Neural progenitor cell (in vitro differentiated cells): Measurements from ENCODE around the gene CSTF3. TPM values are rescaled to one million over a fixed set of nuclear protein-coding genes. Genes with fewer than 3 reads are reported as not detected.
"Not testable (repeated sequence)": the region's sequence is repeated elsewhere in the genome, so short reads cannot be mapped to it uniquely, and the experiment has no call there.

Experiments used
- DNase-seq: peaks from one replicate; pipeline ENCODE4 v3.0.0-alpha.2; 2016; ENCODE audit warnings: low spot score
- H2AFZ ChIP-seq: fragments of 200-600 bp; sonication (generic); replicated peaks from 2 replicates; pipeline ENCODE4 v1.6.1; 2016; ENCODE audit warnings: antibody characterized with exemption
- H3F3A ChIP-seq: fragments of 200-600 bp; sonication (generic); 2 replicates; pipeline ENCODE4 v1.6.1; 2016; ENCODE audit warnings: antibody characterized with exemption, low read depth
- H3K27ac ChIP-seq: fragments of 200-600 bp; sonication (generic); 2 replicates; pipeline ENCODE4 v1.5.1; 2016; ENCODE audit warnings: mild to moderate bottlenecking
- H3K27me3 ChIP-seq: fragments of 200-600 bp; sonication (generic); 2 replicates; pipeline ENCODE4 v1.6.1; 2016; ENCODE audit warnings: mild to moderate bottlenecking, moderate library complexity
- H3K36me3 ChIP-seq: fragments of 200-600 bp; sonication (generic); 2 replicates; pipeline ENCODE4 v1.5.1; 2016
- H3K4me1 ChIP-seq: fragments of 200-600 bp; sonication (generic); 2 replicates; pipeline ENCODE4 v1.6.1; 2016; ENCODE audit warnings: mixed run types
- H3K4me2 ChIP-seq: fragments of 200-600 bp; sonication (generic); 2 replicates; pipeline ENCODE4 v1.6.1; 2016
- H3K4me3 ChIP-seq: fragments of 200-600 bp; sonication (generic); 2 replicates; pipeline ENCODE4 v1.5.1; 2016
- H3K79me2 ChIP-seq: fragments of 200-600 bp; sonication (generic); 2 replicates; pipeline ENCODE4 v1.6.1; 2016; ENCODE audit warnings: low read depth
- H3K9ac ChIP-seq: fragments of 200-600 bp; sonication (generic); 2 replicates; pipeline ENCODE4 v1.6.1; 2016
- H3K9me3 ChIP-seq: fragments of 200-600 bp; sonication (generic); 2 replicates; pipeline ENCODE4 v1.5.1; 2016; ENCODE audit warnings: low read depth
- H4K20me1 ChIP-seq: fragments of 200-600 bp; sonication (generic); 2 replicates; pipeline ENCODE4 v1.6.1; 2016; ENCODE audit warnings: low read depth
- H3K27ac Mint-ChIP-seq: 3 replicates; pipeline ENCODE4 v1.8.0; 2021; ENCODE audit warnings: mixed read lengths
- H3K27me3 Mint-ChIP-seq: 2 replicates; pipeline ENCODE4 v1.8.0; 2022; ENCODE audit warnings: low read depth, mild to moderate bottlenecking, inconsistent platforms, moderate library complexity, mixed read lengths; ENCODE audit not compliant: insufficient read depth
- H3K36me3 Mint-ChIP-seq: 3 replicates; pipeline ENCODE4 v1.8.0; 2021; ENCODE audit warnings: mixed read lengths
- H3K4me1 Mint-ChIP-seq: 3 replicates; pipeline ENCODE4 v1.8.0; 2021; ENCODE audit warnings: mixed read lengths
- H3K4me3 Mint-ChIP-seq: 3 replicates; pipeline ENCODE4 v1.8.0; 2021; ENCODE audit warnings: mild to moderate bottlenecking, moderate library complexity, mixed read lengths
- H3K9me3 Mint-ChIP-seq: 3 replicates; pipeline ENCODE4 v1.8.0; 2020; ENCODE audit warnings: mixed read lengths
- CTCF ChIP-seq: fragments of 200-600 bp; sonication (generic); IDR thresholded peaks from 2 replicates; pipeline ENCODE4 v1.5.1; 2017; ENCODE audit warnings: antibody characterized with exemption, mild to moderate bottlenecking
- EZH2 ChIP-seq: fragments of 200-600 bp; sonication (generic); IDR thresholded peaks from 2 replicates; pipeline ENCODE4 v1.6.1; 2017; ENCODE audit warnings: antibody characterized with exemption, mild to moderate bottlenecking, moderate library complexity
- EZH2phosphoT487 ChIP-seq: fragments of 200-600 bp; sonication (generic); IDR thresholded peaks from 2 replicates; pipeline ENCODE4 v1.6.1; 2017; ENCODE audit warnings: antibody characterized with exemption
- total RNA-seq: library from RNA; depleted of rRNA; stranded (reverse); fragments of >200 nt; gene quantifications from 2 replicates; pipeline ENCODE4 v1.2.3, GENCODE V29; 2015; ENCODE audit warnings: low replicate concordance

The CSTF3 gene
- total RNA-seq, 1 donor from 2014 or later, result 76.6 TPM

GRCh38 chr11:33160587-33160986 is 693 bp downstream of the CSTF3 start:
- Histone ChIP-seq H3K79me2 (peaks cover 72% of the 10 kb centered on the region), H2AFZ (no peak overlapping the region), H3K27ac (no peak overlapping the region), H4K20me1 (peaks cover 46% of the 10 kb centered on the region), H3K4me2 (peak overlapping the region; percentile 80), H3F3A (peaks cover 13% of the 10 kb centered on the region), H3K9me3 (no peaks in the 10 kb centered on the region), H3K36me3 (peaks cover 9% of the 10 kb centered on the region), H3K9ac (peak overlapping the region; percentile 85), H3K4me3 (peak overlapping the region; percentile 89), H3K4me1 (peaks cover 16% of the 10 kb centered on the region), H3K27me3 (no peaks in the 10 kb centered on the region)
- H3K4me1 Mint-ChIP-seq, result peaks cover 28% of the 10 kb centered on the region
- peaks cover 41% of the 10 kb centered on the region for H3K36me3 Mint-ChIP-seq
- H3K27me3 Mint-ChIP-seq, result peaks cover 2% of the 10 kb centered on the region
- peak overlapping the region; percentile 100 for H3K4me3 Mint-ChIP-seq
- DNase-seq, result no peak
- peaks cover 36% of the 10 kb centered on the region for H3K9me3 Mint-ChIP-seq
- TF ChIP-seq EZH2phosphoT487 (no peak), CTCF (no peak), EZH2 (no peak)
- H3K27ac Mint-ChIP-seq, result peak overlapping the region; percentile 99

GRCh38 chr11:33160136-33160535 is 1.1 kb downstream of the CSTF3 start:
- Mint-ChIP-seq H3K9me3 (peaks cover 39% of the 10 kb centered on the region), H3K36me3 (peaks cover 45% of the 10 kb centered on the region), H3K4me1 (peaks cover 28% of the 10 kb centered on the region), H3K27me3 (peaks cover 2% of the 10 kb centered on the region), H3K27ac (peak overlapping the region; percentile 70), H3K4me3 (peak overlapping the region; percentile 100)
- Histone ChIP-seq H3F3A (peaks cover 12% of the 10 kb centered on the region), H3K27ac (no peak overlapping the region), H3K9me3 (no peaks in the 10 kb centered on the region), H3K4me1 (peaks cover 16% of the 10 kb centered on the region), H4K20me1 (peaks cover 50% of the 10 kb centered on the region), H3K4me2 (peak overlapping the region; percentile 80), H3K79me2 (peaks cover 76% of the 10 kb centered on the region), H3K9ac (peak overlapping the region; percentile 85), H3K27me3 (no peaks in the 10 kb centered on the region), H3K36me3 (peaks cover 12% of the 10 kb centered on the region), H3K4me3 (peak overlapping the region; percentile 89), H2AFZ (no peak overlapping the region)
- no peak for TF ChIP-seq CTCF
- no peak for TF ChIP-seq EZH2phosphoT487
- TF ChIP-seq EZH2, result no peak
- peak; percentile 16 for DNase-seq

- not testable (repeated sequence) for H3K27ac ChIP-seq, H2AFZ ChIP-seq, H3K27me3 Mint-ChIP-seq, H3K9me3 ChIP-seq, H3K27me3 ChIP-seq, H3K27ac Mint-ChIP-seq
- Histone ChIP-seq H3K4me3 (peak overlapping the region; percentile 89), H3K79me2 (peaks cover 83% of the 10 kb centered on the region), H3F3A (peaks cover 12% of the 10 kb centered on the region), H3K36me3 (peaks cover 12% of the 10 kb centered on the region), H3K4me2 (peak overlapping the region; percentile 80), H4K20me1 (peaks cover 57% of the 10 kb centered on the region), H3K4me1 (peaks cover 16% of the 10 kb centered on the region), H3K9ac (peak overlapping the region; percentile 85)
- Mint-ChIP-seq H3K4me3 (peak overlapping the region; percentile 100), H3K9me3 (peaks cover 45% of the 10 kb centered on the region), H3K4me1 (peaks cover 28% of the 10 kb centered on the region), H3K36me3 (peaks cover 50% of the 10 kb centered on the region)
- DNase-seq, result peak; percentile 15
Measured at GRCh38 chr11:33159378-33159867, 1.9 kb downstream of the CSTF3 start.

- no peak overlapping the region for H3K27ac ChIP-seq
- peak overlapping the region; percentile 89 for H3K4me3 ChIP-seq
- peak overlapping the region; percentile 67 for H3K4me3 Mint-ChIP-seq
- H3K36me3 ChIP-seq, result peaks cover 12% of the 10 kb centered on the region
- no peaks in the 10 kb centered on the region for H3K27me3 ChIP-seq
- peaks cover 90% of the 10 kb centered on the region for H3K79me2 ChIP-seq
- H3F3A ChIP-seq, result peaks cover 12% of the 10 kb centered on the region
- no peak for DNase-seq
- peaks cover 2% of the 10 kb centered on the region for H3K27me3 Mint-ChIP-seq
- peaks cover 46% of the 10 kb centered on the region for H3K9me3 Mint-ChIP-seq
- peak overlapping the region; percentile 80 for H3K4me2 ChIP-seq
- peaks cover 54% of the 10 kb centered on the region for H3K36me3 Mint-ChIP-seq
- peaks cover 16% of the 10 kb centered on the region for H3K4me1 ChIP-seq
- no peak overlapping the region for H3K27ac Mint-ChIP-seq
- no peak overlapping the region for H3K9ac ChIP-seq
- H3K9me3 ChIP-seq, result no peaks in the 10 kb centered on the region
- H2AFZ ChIP-seq, result no peak overlapping the region
- H3K4me1 Mint-ChIP-seq, result peaks cover 28% of the 10 kb centered on the region
- H4K20me1 ChIP-seq, result peaks cover 61% of the 10 kb centered on the region
- TF ChIP-seq EZH2 (no peak), EZH2phosphoT487 (no peak), CTCF (no peak)
Measured at GRCh38 chr11:33158596-33159275, 2.5 kb downstream of the CSTF3 start.
